Suprapubic skin (tissue), 4 donors: ENCODE data around the gene OSBPL7.

Experiments
- CTCF ChIP-seq, 2 donors: fragments of 200-600 bp in 1 of 2; fragments of 450-650 bp in 1 of 2; sonication (generic) in 1 of 2; IDR thresholded peaks; one replicate each; pipeline ENCODE4 v1.5.1; 2016 to 2019; ENCODE audit warnings: antibody characterized with exemption in 2 of 2, mild to moderate bottlenecking in 1 of 2, moderate library complexity in 1 of 2
- POLR2A ChIP-seq, 2 donors: fragments of 450-650 bp; IDR thresholded peaks; one replicate each; pipeline ENCODE4 v1.6.1; 2017; ENCODE audit warnings: antibody characterized with exemption in 2 of 2, mild to moderate bottlenecking in 2 of 2, moderate library complexity in 2 of 2
- POLR2AphosphoS5 ChIP-seq, 3 donors: sonication (generic); formaldehyde crosslinking; IDR thresholded peaks; one replicate each; pipeline ENCODE4 v1.6.1; 2017; ENCODE audit warnings: antibody characterized with exemption in 3 of 3

GRCh38 chr17:47837401-47838039, 15.9 kb upstream of the OSBPL7 start:
- TF ChIP-seq POLR2A (IDR thresholded peaks at IDR 0.05) (no peak), CTCF (IDR thresholded peaks at IDR 0.05) (no peak), POLR2AphosphoS5 (IDR thresholded peaks at IDR 0.05) (no peak)
